ENCODE results near the gene SLC25A53.
A peak's percentile ranks its signal among the peaks of the same experiment; 100 is the strongest.

SLC25A53 gene

DNA sequence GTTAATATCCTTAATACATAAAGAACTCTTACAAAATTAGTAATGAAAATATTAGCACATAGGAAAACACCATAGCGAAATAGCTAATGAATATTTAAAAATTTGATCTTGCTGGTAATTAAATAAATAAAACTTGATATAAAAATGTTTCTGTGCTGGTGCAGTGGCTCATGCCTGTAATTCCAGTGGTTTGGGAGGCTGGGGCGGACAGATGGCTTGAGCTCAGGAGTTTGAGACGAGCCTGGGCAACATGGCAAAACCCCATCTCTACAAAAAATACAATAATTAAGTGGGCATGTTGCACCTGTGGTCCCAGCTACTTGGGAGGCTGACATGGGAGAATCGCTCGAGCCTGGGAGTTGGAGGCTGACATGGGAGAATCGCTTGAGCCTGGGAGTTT lies 17.0 kb upstream of the SLC25A53 start:
- Histone ChIP-seq H3K36me3 (ENCODE audit: insufficient read depth) (no peaks in the 10 kb centered on the region), H3K9ac (no peak overlapping the region), H3K4me2 (no peak overlapping the region), H3K27ac (no peak overlapping the region), H3K4me1 (ENCODE audit: low read depth, poor library complexity, severe bottlenecking) (no peaks in the 10 kb centered on the region), H3K27me3 (ENCODE audit: insufficient read depth, low read depth) (no peaks in the 10 kb centered on the region), H3K79me2 (ENCODE audit: insufficient read depth, low read depth) (peaks cover 7% of the 10 kb centered on the region; the same call in 1 of the 2 replicates), H4K20me1 (ENCODE audit: insufficient read depth) (no peaks in the 10 kb centered on the region), H3K4me3 (IDR thresholded peaks at IDR 0.05; ENCODE audit: insufficient read depth, low read depth, low read length) (no peak overlapping the region), H2AFZ (ENCODE audit: low read depth) (no peak overlapping the region)
- TF ChIP-seq CTCF (conservative IDR thresholded peaks at IDR 0.05; ENCODE audit: low read depth, low read length), result no peak

DNA sequence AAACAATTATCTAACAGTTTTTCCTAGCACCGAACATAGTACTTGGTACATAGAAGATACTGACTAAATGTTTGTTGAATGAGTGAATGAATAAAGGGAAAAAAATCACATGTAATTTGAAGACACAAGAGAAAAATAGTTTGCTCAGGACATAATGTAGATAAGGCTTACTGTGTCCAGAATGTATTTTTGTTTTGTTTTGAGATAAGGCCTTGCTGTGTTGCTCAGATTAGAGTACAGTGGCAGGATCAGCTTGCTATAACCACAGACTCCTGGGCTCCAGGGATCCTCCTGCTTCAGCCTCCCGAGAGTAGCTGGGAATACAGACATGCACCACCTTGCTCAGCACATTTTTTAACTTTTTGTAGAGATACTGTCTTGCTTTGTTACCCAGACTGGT lies 16.0 kb upstream of the SLC25A53 start:
- Histone ChIP-seq H3K27me3 (ENCODE audit: insufficient read depth, low read depth) (no peaks in the 10 kb centered on the region), H3K4me2 (no peak overlapping the region), H3K27ac (no peak overlapping the region), H3K4me1 (ENCODE audit: low read depth, poor library complexity, severe bottlenecking) (peaks cover 7% of the 10 kb centered on the region), H3K9ac (no peak overlapping the region), H2AFZ (ENCODE audit: low read depth) (no peak overlapping the region), H3K36me3 (ENCODE audit: insufficient read depth) (no peaks in the 10 kb centered on the region), H3K79me2 (ENCODE audit: insufficient read depth, low read depth) (peaks cover 16% of the 10 kb centered on the region; the same call in 1 of the 2 replicates), H3K4me3 (IDR thresholded peaks at IDR 0.05; ENCODE audit: insufficient read depth, low read depth, low read length) (no peak overlapping the region), H4K20me1 (ENCODE audit: insufficient read depth) (no peaks in the 10 kb centered on the region)
- no peak for TF ChIP-seq CTCF (conservative IDR thresholded peaks at IDR 0.05; ENCODE audit: low read depth, low read length)

DNA sequence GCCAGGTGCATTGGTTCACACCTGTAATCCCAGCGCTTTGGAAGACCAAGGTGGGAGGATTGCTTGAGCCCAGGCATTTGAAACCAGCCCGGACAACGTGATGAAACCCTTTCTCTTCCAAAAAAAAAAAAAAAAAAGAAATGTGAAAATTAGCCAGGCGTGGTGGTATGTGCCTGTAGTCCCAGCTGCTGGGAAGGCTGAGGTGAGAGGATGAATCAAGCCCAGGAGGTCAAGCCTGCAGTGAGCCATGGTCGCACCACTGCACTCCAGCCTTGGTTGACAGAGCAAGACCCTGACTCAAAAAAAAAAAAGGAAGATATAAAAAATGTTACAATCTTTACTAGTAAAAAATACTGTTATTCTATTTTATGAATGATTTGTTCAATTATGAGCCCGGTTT lies 15.3 kb upstream of the SLC25A53 start:
- Histone ChIP-seq H3K27ac (no peak overlapping the region), H2AFZ (ENCODE audit: low read depth) (no peak overlapping the region), H3K27me3 (ENCODE audit: insufficient read depth, low read depth) (no peaks in the 10 kb centered on the region), H3K9ac (no peak overlapping the region), H3K4me2 (no peak overlapping the region), H3K36me3 (ENCODE audit: insufficient read depth) (no peaks in the 10 kb centered on the region), H3K79me2 (ENCODE audit: insufficient read depth, low read depth) (peaks cover 21% of the 10 kb centered on the region; the same call in 1 of the 2 replicates), H4K20me1 (ENCODE audit: insufficient read depth) (no peaks in the 10 kb centered on the region), H3K4me3 (IDR thresholded peaks at IDR 0.05; ENCODE audit: insufficient read depth, low read depth, low read length) (no peak overlapping the region), H3K4me1 (ENCODE audit: low read depth, poor library complexity, severe bottlenecking) (peaks cover 12% of the 10 kb centered on the region)
- no peak for TF ChIP-seq CTCF (conservative IDR thresholded peaks at IDR 0.05; ENCODE audit: low read depth, low read length)

DNA sequence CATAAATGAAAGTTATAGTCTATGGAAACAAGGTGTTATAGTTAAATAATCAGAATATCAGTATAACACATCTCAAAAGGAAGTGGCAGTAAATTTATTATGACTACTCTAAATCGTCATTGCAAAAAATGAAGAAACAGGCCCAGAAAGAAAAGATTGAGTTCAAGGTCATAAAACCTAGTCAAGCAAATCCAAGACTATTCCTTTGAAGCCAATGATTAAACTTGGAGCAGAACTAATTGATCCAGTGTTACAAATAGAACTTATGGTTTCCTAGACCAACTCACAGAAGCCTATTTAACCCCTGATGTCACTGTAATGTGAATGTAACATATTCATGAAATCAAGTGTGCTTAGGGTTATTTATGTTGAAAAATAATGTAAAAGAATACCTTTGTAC lies 11.3 kb upstream of the SLC25A53 start:
- no peak overlapping the region for H3K9ac ChIP-seq
- peak overlapping the region; percentile 69 for H3K4me2 ChIP-seq
- H3K36me3 ChIP-seq (ENCODE audit: insufficient read depth), result no peaks in the 10 kb centered on the region
- no peak overlapping the region for H3K27ac ChIP-seq
- no peaks in the 10 kb centered on the region for H4K20me1 ChIP-seq (ENCODE audit: insufficient read depth)
- H3K27me3 ChIP-seq (ENCODE audit: insufficient read depth, low read depth), result no peaks in the 10 kb centered on the region
- no peak overlapping the region for H2AFZ ChIP-seq (ENCODE audit: low read depth)
- no peak for TF ChIP-seq CTCF (conservative IDR thresholded peaks at IDR 0.05; ENCODE audit: low read depth, low read length)
- H3K4me1 ChIP-seq (ENCODE audit: low read depth, poor library complexity, severe bottlenecking), result peaks cover 23% of the 10 kb centered on the region
- peaks cover 24% of the 10 kb centered on the region; the same call in 1 of the 2 replicates for H3K79me2 ChIP-seq (ENCODE audit: insufficient read depth, low read depth)
- H3K4me3 ChIP-seq (IDR thresholded peaks at IDR 0.05; ENCODE audit: insufficient read depth, low read depth, low read length), result no peak overlapping the region
